GM13976 (cell line): ENCODE results near the gene MBD3.
"Not testable (repeated sequence)": the region's sequence is repeated elsewhere in the genome, so short reads cannot be mapped to it uniquely, and the experiment has no call there.

Experiments used
- DNase-seq: peaks from one replicate; pipeline ENCODE4 v3.0.0; 2012; ENCODE audit warnings: low spot score
- in situ Hi-C: fragments of 300-500 bp; cut with MboI; formaldehyde crosslinking; loops from one replicate; pipeline ENCODE4 v1.12.0; 2022; ENCODE audit warnings: low sequenced_read_pairs, mixed read lengths, inconsistent platforms; ENCODE audit not compliant: unreplicated experiment
- TF ChIP-seq, protein P1 (sequence below): IDR thresholded peaks from 2 replicates; pipeline ENCODE4 v1.5.1; 2012; ENCODE audit warnings: borderline replicate concordance, mild to moderate bottlenecking; ENCODE audit not compliant: insufficient read depth; ENCODE audit errors: extremely low read depth, missing control alignments, control extremely low read depth

Gene MBD3

DNA sequence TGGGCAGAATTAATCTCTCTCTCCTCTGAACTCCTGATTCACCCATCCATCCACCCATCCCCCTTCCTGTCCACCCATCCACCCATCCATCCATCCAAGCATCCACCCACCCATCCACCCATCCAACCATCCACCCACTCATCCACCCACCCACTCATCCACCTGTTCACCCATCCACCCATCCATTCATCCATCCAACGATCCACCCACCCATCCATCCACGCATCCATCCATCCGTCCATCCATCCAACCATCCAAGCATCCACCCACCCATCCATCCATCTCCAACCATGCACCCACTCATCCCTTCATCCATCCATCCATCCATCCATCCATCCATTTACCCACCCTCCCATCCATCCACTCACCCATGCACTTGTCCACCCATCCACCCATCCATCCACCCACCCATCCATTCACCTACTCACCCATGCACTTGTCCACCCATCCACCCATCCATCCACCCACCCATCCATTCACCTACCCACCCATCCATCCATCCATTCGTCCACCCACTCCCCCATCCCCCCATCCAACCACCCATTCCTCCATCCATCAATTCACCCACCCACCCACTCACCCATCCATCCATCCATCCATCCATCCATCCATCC is 43.2 kb downstream of the MBD3 start:
- no peak for DNase-seq
- TF ChIP-seq, protein P1, sequence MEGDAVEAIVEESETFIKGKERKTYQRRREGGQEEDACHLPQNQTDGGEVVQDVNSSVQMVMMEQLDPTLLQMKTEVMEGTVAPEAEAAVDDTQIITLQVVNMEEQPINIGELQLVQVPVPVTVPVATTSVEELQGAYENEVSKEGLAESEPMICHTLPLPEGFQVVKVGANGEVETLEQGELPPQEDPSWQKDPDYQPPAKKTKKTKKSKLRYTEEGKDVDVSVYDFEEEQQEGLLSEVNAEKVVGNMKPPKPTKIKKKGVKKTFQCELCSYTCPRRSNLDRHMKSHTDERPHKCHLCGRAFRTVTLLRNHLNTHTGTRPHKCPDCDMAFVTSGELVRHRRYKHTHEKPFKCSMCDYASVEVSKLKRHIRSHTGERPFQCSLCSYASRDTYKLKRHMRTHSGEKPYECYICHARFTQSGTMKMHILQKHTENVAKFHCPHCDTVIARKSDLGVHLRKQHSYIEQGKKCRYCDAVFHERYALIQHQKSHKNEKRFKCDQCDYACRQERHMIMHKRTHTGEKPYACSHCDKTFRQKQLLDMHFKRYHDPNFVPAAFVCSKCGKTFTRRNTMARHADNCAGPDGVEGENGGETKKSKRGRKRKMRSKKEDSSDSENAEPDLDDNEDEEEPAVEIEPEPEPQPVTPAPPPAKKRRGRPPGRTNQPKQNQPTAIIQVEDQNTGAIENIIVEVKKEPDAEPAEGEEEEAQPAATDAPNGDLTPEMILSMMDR: no peak
- in situ Hi-C loops: no loop called here

DNA sequence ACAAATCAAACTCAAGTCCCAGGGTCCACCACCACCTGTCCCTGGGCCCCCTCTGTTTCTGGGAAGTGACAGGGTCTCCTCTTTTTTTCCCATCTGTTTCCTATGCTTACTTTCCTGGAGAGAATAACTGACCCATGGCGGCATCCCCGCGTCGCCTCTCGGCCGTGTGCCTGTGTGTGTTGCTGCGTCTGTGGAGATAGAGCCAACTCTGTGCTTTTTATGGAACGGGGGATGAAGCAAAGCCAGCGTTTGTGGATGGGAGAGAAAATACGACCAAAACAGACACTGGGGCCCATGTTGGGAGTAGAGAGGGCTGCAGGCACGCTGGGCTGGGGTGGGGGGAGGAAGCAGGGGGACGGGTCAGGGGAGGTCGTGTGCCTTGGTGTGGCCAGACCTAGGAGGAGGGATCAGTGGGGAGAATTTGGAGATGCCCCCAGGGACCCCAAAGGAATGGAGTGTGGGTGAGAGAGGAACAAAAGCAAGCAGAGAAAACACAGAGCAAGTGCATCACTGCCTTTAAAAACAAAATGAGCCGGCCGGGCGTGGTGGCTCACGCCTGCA is 52.2 kb downstream of the MBD3 start:
- in situ Hi-C loops: loop anchor here (5.0 kb wide), 1 partner anchor 222 kb away; no protein-coding TSS in a partner anchor
- no peak for DNase-seq
- TF ChIP-seq, protein P1: no peak

DNA sequence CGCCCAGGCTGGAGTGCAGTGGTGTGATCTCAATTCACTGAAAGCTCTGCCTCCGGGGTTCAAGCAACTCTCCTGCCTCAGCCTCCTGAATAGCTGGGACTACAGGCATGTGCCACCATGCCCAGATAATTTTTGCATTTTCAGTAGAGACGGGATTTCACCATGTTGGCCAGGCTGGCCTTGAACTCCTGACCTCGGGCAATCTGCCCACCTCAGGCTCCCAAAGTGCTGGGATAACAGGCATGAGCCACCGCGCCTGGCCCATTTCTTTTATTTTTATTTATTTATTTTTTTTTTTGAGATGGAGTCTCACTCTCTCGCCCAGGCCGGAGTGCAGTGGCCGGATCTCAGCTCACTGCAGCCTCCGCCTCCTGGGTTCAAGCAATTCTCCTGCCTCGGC is 52.9 kb downstream of the MBD3 start:
- DNase-seq: not testable (repeated sequence)
- in situ Hi-C loops: loop anchor here (5.0 kb wide), 1 partner anchor 223 kb away; no protein-coding TSS in a partner anchor

DNA sequence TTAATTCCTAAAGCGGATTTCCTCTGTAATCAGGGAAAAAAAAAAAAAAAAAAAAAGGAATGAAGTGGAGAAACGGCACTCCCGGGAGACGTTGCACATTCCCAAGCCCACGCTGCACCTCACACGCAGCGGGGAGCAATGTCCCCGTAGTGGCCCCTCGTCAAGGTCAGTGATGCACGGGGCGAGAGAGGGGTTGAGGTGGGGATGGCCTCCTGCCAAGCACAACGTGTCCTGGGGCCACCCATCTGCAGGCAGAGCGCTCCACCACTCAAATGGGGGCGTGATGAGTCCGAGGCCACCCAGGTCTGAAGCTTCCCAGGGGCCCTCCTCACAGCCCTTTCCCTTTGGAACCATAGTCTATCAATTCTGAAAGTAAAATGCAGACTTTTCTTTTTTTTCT is 53.7 kb downstream of the MBD3 start:
- in situ Hi-C loops: no loop called here
- DNase-seq: no peak
- TF ChIP-seq, protein P1: no peak

DNA sequence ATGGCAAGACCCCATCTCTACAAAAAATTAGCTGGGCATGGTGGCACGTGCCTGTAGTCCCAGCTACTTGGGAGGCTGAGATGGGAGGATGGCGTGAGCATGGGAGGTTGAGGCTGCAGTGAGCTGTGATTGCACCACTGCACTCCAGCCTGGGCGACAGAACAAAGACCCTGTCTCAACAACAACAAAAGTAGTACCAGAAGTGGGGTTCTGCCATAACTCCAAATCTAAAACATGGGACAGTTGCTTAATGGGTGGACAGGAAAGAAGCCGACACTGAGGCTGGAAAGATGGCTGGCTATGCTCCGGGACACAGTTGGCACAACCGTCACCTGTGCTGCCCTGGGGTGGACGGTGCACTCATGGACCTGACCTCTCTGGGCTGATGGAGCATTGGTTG is 57.0 kb downstream of the MBD3 start:
- DNase-seq, in situ Hi-C loops: not testable (repeated sequence)

DNA sequence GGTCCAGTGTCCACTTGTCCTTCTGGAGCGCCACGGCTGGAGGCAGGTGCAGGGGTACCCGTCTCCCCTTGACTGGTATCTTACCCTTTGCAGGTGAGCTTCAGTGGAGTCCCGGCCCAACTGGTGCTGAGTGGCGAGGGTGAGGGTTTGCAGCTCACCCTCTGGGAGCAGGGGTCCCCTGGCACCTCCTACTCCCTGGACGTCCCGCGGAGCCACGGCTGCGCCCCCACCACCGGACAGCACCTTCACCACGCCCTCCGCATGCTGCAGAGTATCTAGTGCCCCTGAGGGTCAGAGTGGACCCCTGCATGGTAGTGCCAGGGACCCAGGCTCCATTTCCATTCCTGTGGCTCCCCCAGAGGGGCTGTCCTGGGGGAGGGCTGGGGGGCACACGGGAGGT is 57.7 kb downstream of the MBD3 start:
- TF ChIP-seq, protein P1: no peak
- no peak for DNase-seq
- in situ Hi-C loops: no loop called here

DNA sequence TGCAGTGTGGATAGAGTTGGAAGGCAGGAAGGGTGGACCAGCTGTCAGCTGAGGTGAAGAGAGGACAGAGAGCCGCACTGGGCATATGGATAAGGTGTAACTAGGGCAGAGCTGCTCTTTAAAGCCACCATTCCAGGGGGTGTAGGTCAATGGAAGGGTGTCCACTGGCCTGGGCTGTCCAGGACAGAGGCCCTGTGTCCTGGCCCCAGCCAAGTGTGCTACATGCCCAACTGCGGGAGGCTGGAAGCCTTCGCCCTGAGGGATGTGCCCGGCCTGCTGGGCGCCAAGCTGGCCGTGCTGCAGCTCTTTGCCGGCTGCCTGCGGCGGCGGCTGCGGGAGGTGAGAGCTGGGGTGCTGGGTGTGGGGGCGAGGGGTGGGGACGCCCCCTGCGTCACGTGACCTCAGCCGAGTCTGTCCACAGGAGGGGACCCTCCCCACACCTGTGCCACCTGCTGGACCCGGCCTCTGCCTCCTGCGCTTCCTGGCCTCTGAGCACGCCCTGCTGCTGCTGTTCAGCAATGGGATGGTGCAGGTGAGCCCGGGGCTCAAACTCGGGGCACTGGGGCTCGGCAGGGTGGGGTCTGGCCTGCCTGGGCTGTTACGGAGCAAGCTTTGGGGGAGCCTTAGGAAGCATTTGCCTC is 59.0 kb downstream of the MBD3 start:
- in situ Hi-C loops: no loop called here
- TF ChIP-seq, protein P1: no peak

More for the DNA sequence above, 59.0 kb downstream of the MBD3 start:
- DNase-seq: no peak
